ENCODE data around the gene NCOA5.
"Not testable (repeated sequence)": the region's sequence is repeated elsewhere in the genome, so short reads cannot be mapped to it uniquely, and the experiment has no call there.

NCOA5 gene

GRCh38 chr20:46119547-46119946 is 29.8 kb upstream of the NCOA5 start:
- DNase-seq = peak in 1 of 2 experiments; percentile 10

GRCh38 chr20:46119028-46119546 is 29.3 kb upstream of the NCOA5 start:
- DNase-seq = peak in 1 of 2 experiments; percentile 14

GRCh38 chr20:46118481-46119020 is 28.8 kb upstream of the NCOA5 start:
- peak; percentile 25 to 38 for DNase-seq

GRCh38 chr20:46117704-46118467 is 28.1 kb upstream of the NCOA5 start, which contains the start of gene CD40:
CD40 (plus strand) TSS chr20:46118314; CDS start chr20:46118344, 30 bp downstream.
- peak; percentile 81 to 83 for DNase-seq

- peak in 1 of 2 experiments; percentile 10 for DNase-seq
These were observed 24.7 kb upstream of the NCOA5 start for GRCh38 chr20:46114449-46114848.

GRCh38 chr20:46113113-46113470 is 23.3 kb upstream of the NCOA5 start:
- DNase-seq = no peak

GRCh38 chr20:46112430-46113112 is 22.8 kb upstream of the NCOA5 start:
- DNase-seq = peak in 1 of 2 experiments; percentile 6

- no peak for DNase-seq
These were observed 22.1 kb upstream of the NCOA5 start for GRCh38 chr20:46111836-46112212.

- DNase-seq = no peak
These were observed 21.5 kb upstream of the NCOA5 start for GRCh38 chr20:46111028-46111835.

GRCh38 chr20:46108976-46109375 is 19.2 kb upstream of the NCOA5 start:
- DNase-seq = no peak

GRCh38 chr20:46108435-46108841 is 18.7 kb upstream of the NCOA5 start:
- no peak for DNase-seq

GRCh38 chr20:46107061-46107460 is 17.3 kb upstream of the NCOA5 start:
- no peak for DNase-seq

- no peak for DNase-seq
These were observed 14.5 kb upstream of the NCOA5 start for GRCh38 chr20:46104262-46104661.

GRCh38 chr20:46102940-46103339 is 13.2 kb upstream of the NCOA5 start:
- no peak for DNase-seq

GRCh38 chr20:46101957-46102356 is 12.2 kb upstream of the NCOA5 start:
- DNase-seq = no peak

- no peak for DNase-seq
These were observed 11.2 kb upstream of the NCOA5 start for GRCh38 chr20:46100988-46101387.

- DNase-seq = not testable (repeated sequence)
These were observed 10.7 kb upstream of the NCOA5 start for GRCh38 chr20:46100444-46100843.

- peak in 1 of 2 experiments; percentile 26 for DNase-seq
These were observed 9.9 kb upstream of the NCOA5 start for GRCh38 chr20:46099491-46100287.

GRCh38 chr20:46093531-46093930 is 3.8 kb upstream of the NCOA5 start:
- DNase-seq = no peak

GRCh38 chr20:46091622-46092535 is 2.1 kb upstream of the NCOA5 start:
- not testable (repeated sequence) for DNase-seq

- peak in 1 of 2 experiments; percentile 78 for DNase-seq
These were observed 670 bp downstream of the NCOA5 start for GRCh38 chr20:46089167-46089416.
